Bronchial epithelial cell (primary cell): ENCODE data around the gene OR6N2. TPM values are rescaled to one million over a fixed set of nuclear protein-coding genes. Genes with fewer than 3 reads are reported as not detected.

Source experiments
- DNase-seq: peaks from one replicate; pipeline ENCODE4 v3.0.0-alpha.2; 2010; ENCODE audit warnings: low read depth
- FAIRE-seq: peaks from 2 replicates; lab custom pipeline; 2011; peaks lifted over from hg19 to GRCh38; lab: Jason Lieb, UNC
- H3K27me3 ChIP-seq: 2 replicates; pipeline ENCODE4 v1.5.1; 2011; ENCODE audit warnings: low read length; ENCODE audit not compliant: control insufficient read depth, insufficient read depth
- H3K36me3 ChIP-seq: 2 replicates; pipeline ENCODE4 v1.5.1; 2011; ENCODE audit warnings: low read length; ENCODE audit not compliant: control insufficient read depth, insufficient read depth
- H3K4me3 ChIP-seq: 2 replicates; pipeline ENCODE4 v1.5.1; 2011; ENCODE audit warnings: mild to moderate bottlenecking, low read depth, low read length, control low read depth
- CTCF ChIP-seq: IDR thresholded peaks from 2 replicates; pipeline ENCODE4 v1.5.1; 2011; ENCODE audit warnings: mild to moderate bottlenecking, moderate library complexity, low read length, control low read depth, inconsistent platforms; ENCODE audit not compliant: insufficient read depth, severe bottlenecking
- total RNA-seq: library from RNA; depleted of rRNA; stranded (reverse); fragments of >200 nt; gene quantifications from 2 replicates; pipeline ENCODE4 v1.2.1, GENCODE V29; 2014

Gene OR6N2
- total RNA-seq, 1 donor from 2014 or later = not detected

GRCh38 chr1:158818560-158818959, 37.6 kb upstream of the OR6N2 start:
- no peak for DNase-seq
- Histone ChIP-seq H3K4me3 (no peak overlapping the region), H3K27me3 (no peaks in the 10 kb centered on the region), H3K36me3 (no peaks in the 10 kb centered on the region)
- FAIRE-seq = no peak
- no peak for TF ChIP-seq CTCF

- no peak overlapping the region for H3K4me3 ChIP-seq
- FAIRE-seq (no peak), DNase-seq (no peak)
- TF ChIP-seq CTCF = no peak
- H3K36me3 ChIP-seq = no peaks in the 10 kb centered on the region
- no peaks in the 10 kb centered on the region for H3K27me3 ChIP-seq
These were observed 34.0 kb upstream of the OR6N2 start for GRCh38 chr1:158814970-158815369.

- TF ChIP-seq CTCF = no peak
- H3K4me3 ChIP-seq = no peak overlapping the region
- no peaks in the 10 kb centered on the region for H3K27me3 ChIP-seq
- no peak for FAIRE-seq
- no peaks in the 10 kb centered on the region for H3K36me3 ChIP-seq
- no peak for DNase-seq
These were observed 32.2 kb upstream of the OR6N2 start for GRCh38 chr1:158813164-158813563.

GRCh38 chr1:158812336-158812735, 31.3 kb upstream of the OR6N2 start:
- TF ChIP-seq CTCF = no peak
- DNase-seq = no peak
- Histone ChIP-seq H3K4me3 (no peak overlapping the region), H3K36me3 (no peaks in the 10 kb centered on the region), H3K27me3 (no peaks in the 10 kb centered on the region)
- no peak for FAIRE-seq

- FAIRE-seq (no peak), DNase-seq (no peak)
- no peak overlapping the region for H3K4me3 ChIP-seq
- H3K27me3 ChIP-seq = no peaks in the 10 kb centered on the region
- no peaks in the 10 kb centered on the region for H3K36me3 ChIP-seq
- no peak for TF ChIP-seq CTCF
These were observed 29.3 kb upstream of the OR6N2 start for GRCh38 chr1:158810311-158810710.

- TF ChIP-seq CTCF = no peak
- FAIRE-seq = no peak
These were observed 28.9 kb upstream of the OR6N2 start for GRCh38 chr1:158809862-158810261.

More at GRCh38 chr1:158809862-158810261, 28.9 kb upstream of the OR6N2 start:
- DNase-seq = no peak
- Histone ChIP-seq H3K36me3 (no peaks in the 10 kb centered on the region), H3K4me3 (no peak overlapping the region), H3K27me3 (no peaks in the 10 kb centered on the region)
